Astrocyte (in vitro differentiated cells and primary cell): ENCODE measurements around the gene SLC25A21. TPM values are rescaled to one million over a fixed set of nuclear protein-coding genes. Genes with fewer than 3 reads are reported as not detected.

Source experiments
- DNase-seq: peaks from one replicate; pipeline ENCODE4 v3.0.0-alpha.2; 2010; ENCODE audit warnings: low read depth
- FAIRE-seq: peaks from 2 replicates; lab custom pipeline; 2011; peaks lifted over from hg19 to GRCh38; lab: Jason Lieb, UNC
- H2AFZ ChIP-seq: 2 replicates; pipeline ENCODE4 v1.6.0; 2012; ENCODE audit warnings: low read depth, low read length, inconsistent platforms
- H3K27ac ChIP-seq: 2 replicates; pipeline ENCODE4 v1.5.1; 2011; ENCODE audit warnings: low read depth, low read length, inconsistent platforms
- H3K27me3 ChIP-seq: 2 replicates; pipeline ENCODE4 v1.6.0; 2011; ENCODE audit warnings: low read length, inconsistent platforms; ENCODE audit not compliant: insufficient read depth
- H3K36me3 ChIP-seq: 2 replicates; pipeline ENCODE4 v1.5.1; 2011; ENCODE audit warnings: low read length, inconsistent platforms; ENCODE audit not compliant: insufficient read depth
- H3K4me1 ChIP-seq: 2 replicates; pipeline ENCODE4 v1.5.1; 2011; ENCODE audit warnings: low read length, inconsistent platforms; ENCODE audit not compliant: insufficient read depth
- H3K4me2 ChIP-seq: 2 replicates; pipeline ENCODE4 v1.6.0; 2012; ENCODE audit warnings: low read length, inconsistent platforms
- H3K4me3 ChIP-seq: 2 replicates; pipeline ENCODE4 v1.5.1; 2011; ENCODE audit warnings: low read depth, mild to moderate bottlenecking, low read length, inconsistent platforms; ENCODE audit not compliant: insufficient read depth
- H3K79me2 ChIP-seq: 2 replicates; pipeline ENCODE4 v1.6.0; 2012; ENCODE audit warnings: mild to moderate bottlenecking, low read length, inconsistent platforms; ENCODE audit not compliant: insufficient read depth
- H3K9ac ChIP-seq: 2 replicates; pipeline ENCODE4 v1.6.0; 2012; ENCODE audit warnings: mild to moderate bottlenecking, low read length, inconsistent platforms
- H3K9me3 ChIP-seq: 2 replicates; pipeline ENCODE4 v1.5.1; 2012; ENCODE audit warnings: low read depth, mild to moderate bottlenecking, low read length, inconsistent platforms; ENCODE audit not compliant: insufficient read depth
- H4K20me1 ChIP-seq: 2 replicates; pipeline ENCODE4 v1.6.0; 2012; ENCODE audit warnings: low read length, inconsistent platforms; ENCODE audit not compliant: insufficient read depth
- H3K27ac Mint-ChIP-seq: one replicate; pipeline ENCODE4 v1.8.0; 2021; ENCODE audit warnings: mild to moderate bottlenecking, mixed read lengths; ENCODE audit not compliant: unreplicated experiment
- H3K27me3 Mint-ChIP-seq: one replicate; pipeline ENCODE4 v1.8.0; 2021; ENCODE audit warnings: low read depth, mixed read lengths; ENCODE audit not compliant: unreplicated experiment
- H3K36me3 Mint-ChIP-seq: one replicate; pipeline ENCODE4 v1.8.0; 2021; ENCODE audit warnings: low read depth, mixed read lengths; ENCODE audit not compliant: unreplicated experiment
- H3K4me1 Mint-ChIP-seq: one replicate; pipeline ENCODE4 v1.8.0; 2021; ENCODE audit warnings: low read depth, mixed read lengths; ENCODE audit not compliant: unreplicated experiment
- H3K4me3 Mint-ChIP-seq: one replicate; pipeline ENCODE4 v1.8.0; 2021; ENCODE audit warnings: mild to moderate bottlenecking, moderate library complexity, mixed read lengths; ENCODE audit not compliant: unreplicated experiment
- H3K9me3 Mint-ChIP-seq: one replicate; pipeline ENCODE4 v1.8.0; 2021; ENCODE audit warnings: mild to moderate bottlenecking, mixed read lengths; ENCODE audit not compliant: unreplicated experiment
- CTCF ChIP-seq: IDR thresholded peaks from 2 replicates; pipeline ENCODE4 v1.5.1; 2011; ENCODE audit warnings: low read depth, mild to moderate bottlenecking, inconsistent platforms, low read length, moderate library complexity; ENCODE audit not compliant: insufficient read depth
- EZH2 ChIP-seq: IDR thresholded peaks from 2 replicates; pipeline ENCODE4 v1.6.1; 2012; ENCODE audit warnings: mild to moderate bottlenecking, low read length, inconsistent platforms; ENCODE audit not compliant: insufficient read depth
- total RNA-seq: library from RNA; stranded (reverse); gene quantifications from 2 replicates; pipeline ENCODE4 v1.2.1, GENCODE V29; 2021

Gene SLC25A21
- total RNA-seq, 1 donor from 2014 or later, result 1.5 TPM

GRCh38 chr14:36658123-36659009 lies 514.0 kb downstream of the SLC25A21 start:
- Mint-ChIP-seq H3K27ac (no peak overlapping the region), H3K4me1 (peaks cover 13% of the 10 kb centered on the region), H3K4me3 (no peak overlapping the region), H3K9me3 (peaks cover 29% of the 10 kb centered on the region), H3K27me3 (peaks cover 90% of the 10 kb centered on the region), H3K36me3 (peaks cover 1% of the 10 kb centered on the region)
- FAIRE-seq, result no peak
- Histone ChIP-seq H3K27ac (no peak overlapping the region), H3K27me3 (peaks cover 98% of the 10 kb centered on the region), H3K4me2 (peak overlapping the region; percentile 70), H3K79me2 (no peaks in the 10 kb centered on the region), H4K20me1 (no peaks in the 10 kb centered on the region), H3K36me3 (no peaks in the 10 kb centered on the region), H3K4me1 (peaks cover 22% of the 10 kb centered on the region), H3K4me3 (no peak overlapping the region), H3K9me3 (peaks cover 16% of the 10 kb centered on the region), H2AFZ (peak overlapping the region; percentile 41), H3K9ac (no peak overlapping the region)
- DNase-seq, result no peak
- TF ChIP-seq EZH2 (peak; percentile 75), CTCF (no peak)

GRCh38 chr14:36657399-36658122 lies 514.8 kb downstream of the SLC25A21 start:
- peaks cover 1% of the 10 kb centered on the region for H3K36me3 Mint-ChIP-seq
- no peak for DNase-seq
- no peak overlapping the region for H3K27ac ChIP-seq
- H3K4me2 ChIP-seq, result peak overlapping the region; percentile 70
- no peak overlapping the region for H3K9ac ChIP-seq
- H3K4me3 ChIP-seq, result peak overlapping the region; percentile 5
- peak overlapping the region; percentile 41 for H2AFZ ChIP-seq
- FAIRE-seq, result no peak
- H3K4me1 ChIP-seq, result peaks cover 18% of the 10 kb centered on the region
- no peaks in the 10 kb centered on the region for H3K36me3 ChIP-seq
- no peaks in the 10 kb centered on the region for H4K20me1 ChIP-seq
- peaks cover 13% of the 10 kb centered on the region for H3K4me1 Mint-ChIP-seq
- H3K27me3 Mint-ChIP-seq, result peaks cover 91% of the 10 kb centered on the region
- peak overlapping the region; percentile 26 for H3K27ac Mint-ChIP-seq
- no peak overlapping the region for H3K4me3 Mint-ChIP-seq
- H3K27me3 ChIP-seq, result peaks cover 98% of the 10 kb centered on the region
- H3K9me3 ChIP-seq, result peaks cover 13% of the 10 kb centered on the region
- no peak for TF ChIP-seq CTCF
- TF ChIP-seq EZH2, result peak; percentile 68
- H3K79me2 ChIP-seq, result no peaks in the 10 kb centered on the region
- peaks cover 29% of the 10 kb centered on the region for H3K9me3 Mint-ChIP-seq
